GM23338 (cell line): Measurements from ENCODE around the gene SLC2A4RG. TPM values are rescaled to one million over a fixed set of nuclear protein-coding genes. Genes with fewer than 3 reads are reported as not detected.

Experiments used
- ATAC-seq: fragments of 200-7000 bp; cut with Tn5 transposase; 3 replicates; pipeline ENCODE4 v1.9.1; 2020
- DNase-seq: peaks from one replicate; pipeline ENCODE4 v3.0.0-alpha.2; 2015; ENCODE audit warnings: low spot score
- H2AFZ ChIP-seq: fragments of 200-600 bp; sonication (generic); 2 replicates; pipeline ENCODE4 v1.8.0; 2016; ENCODE audit warnings: antibody characterized with exemption, mild to moderate bottlenecking, moderate library complexity
- H3F3A ChIP-seq: fragments of 200-600 bp; sonication (generic); replicated peaks from 2 replicates; pipeline ENCODE4 v1.8.0; 2017; ENCODE audit warnings: antibody characterized with exemption, mixed run types, low read depth
- H3K27ac ChIP-seq: fragments of 200-600 bp; sonication (generic); 2 replicates; pipeline ENCODE4 v1.6.1; 2016; ENCODE audit warnings: low read depth
- H3K27me3 ChIP-seq: fragments of 200-600 bp; sonication (generic); 2 replicates; pipeline ENCODE4 v1.8.0; 2016; ENCODE audit warnings: mild to moderate bottlenecking, mixed run types, moderate library complexity; ENCODE audit not compliant: insufficient read depth
- H3K36me3 ChIP-seq: fragments of 200-600 bp; sonication (generic); 2 replicates; pipeline ENCODE4 v1.8.0; 2016; ENCODE audit warnings: mild to moderate bottlenecking; ENCODE audit not compliant: insufficient read depth
- H3K4me1 ChIP-seq: fragments of 200-600 bp; sonication (generic); 2 replicates; pipeline ENCODE4 v1.8.0; 2016; ENCODE audit warnings: mild to moderate bottlenecking, moderate library complexity; ENCODE audit not compliant: insufficient read depth
- H3K4me2 ChIP-seq: fragments of 200-600 bp; sonication (generic); 2 replicates; pipeline ENCODE4 v1.7.1; 2017; ENCODE audit warnings: mixed run types
- H3K4me3 ChIP-seq: fragments of 200-600 bp; sonication (generic); 2 replicates; pipeline ENCODE4 v1.6.1; 2016; ENCODE audit warnings: mixed run types
- H3K79me2 ChIP-seq: fragments of 200-600 bp; sonication (generic); replicated peaks from 2 replicates; pipeline ENCODE4 v1.8.0; 2017; ENCODE audit warnings: mild to moderate bottlenecking; ENCODE audit not compliant: insufficient read depth
- H3K9me2 ChIP-seq: fragments of 200-600 bp; sonication (generic); 2 replicates; pipeline ENCODE4 v1.8.0; 2017; ENCODE audit not compliant: insufficient read depth
- H4K20me1 ChIP-seq: fragments of 200-600 bp; sonication (generic); replicated peaks from 2 replicates; pipeline ENCODE4 v1.8.0; 2017; ENCODE audit warnings: mild to moderate bottlenecking; ENCODE audit not compliant: insufficient read depth
- H3K27ac Mint-ChIP-seq: 2 replicates; pipeline ENCODE4 v1.8.0; 2020; ENCODE audit warnings: inconsistent platforms, mild to moderate bottlenecking, moderate library complexity, mixed read lengths
- H3K27me3 Mint-ChIP-seq: 3 replicates; pipeline ENCODE4 v1.8.0; 2022; ENCODE audit warnings: low read depth, mild to moderate bottlenecking, moderate library complexity, mixed read lengths, inconsistent platforms; ENCODE audit not compliant: insufficient read depth, poor library complexity
- H3K36me3 Mint-ChIP-seq: 3 replicates; pipeline ENCODE4 v1.8.0; 2021; ENCODE audit warnings: low read depth, mild to moderate bottlenecking, inconsistent platforms, moderate library complexity, mixed read lengths
- H3K4me1 Mint-ChIP-seq: 3 replicates; pipeline ENCODE4 v1.8.0; 2020; ENCODE audit warnings: mild to moderate bottlenecking, inconsistent platforms, mixed read lengths
- H3K4me3 Mint-ChIP-seq: 3 replicates; pipeline ENCODE4 v1.8.0; 2021; ENCODE audit warnings: moderate library complexity, mild to moderate bottlenecking, inconsistent platforms, mixed read lengths
- H3K9me3 Mint-ChIP-seq: 3 replicates; pipeline ENCODE4 v1.8.0; 2020; ENCODE audit warnings: moderate library complexity, mild to moderate bottlenecking, inconsistent platforms, mixed read lengths
- ETS1 ChIP-seq: IDR thresholded peaks from 2 replicates; pipeline ENCODE4 v1.6.1; 2016; ENCODE audit warnings: antibody characterized with exemption
- EZH2 ChIP-seq: fragments of 200-600 bp; sonication (generic); IDR thresholded peaks from one replicate; pipeline ENCODE4 v1.8.0; 2017; ENCODE audit warnings: antibody characterized with exemption, mild to moderate bottlenecking, low read depth; ENCODE audit not compliant: unreplicated experiment
- EZH2phosphoT487 ChIP-seq: fragments of 200-600 bp; sonication (generic); IDR thresholded peaks from one replicate; pipeline ENCODE4 v1.8.1; 2018; ENCODE audit warnings: antibody characterized with exemption; ENCODE audit not compliant: unreplicated experiment
- JUNB ChIP-seq: IDR thresholded peaks from one replicate; pipeline ENCODE4 v1.6.1; 2016; ENCODE audit warnings: antibody characterized with exemption; ENCODE audit not compliant: unreplicated experiment
- REST ChIP-seq: IDR thresholded peaks from one replicate; pipeline ENCODE4 v1.6.1; 2018; ENCODE audit warnings: antibody characterized with exemption; ENCODE audit not compliant: unreplicated experiment
- polyA plus RNA-seq: library from polyadenylated mRNA; unstranded; fragments of >200 nt; fragmentation: Nextera tagmentation; extraction: Ambion mirVana; gene quantifications from 2 replicates; pipeline ENCODE4 v1.2.1, GENCODE V29; 2016
- total RNA-seq: library from RNA; depleted of rRNA; stranded (reverse); fragments of >200 nt; shearing (Covaris generic); gene quantifications from 2 replicates; pipeline ENCODE4 v1.2.3, GENCODE V29; 2014

SLC2A4RG gene
- total and polyA plus RNA-seq, 2 experiments from 2014 or later = 22.8 to 42.0 TPM

DNA sequence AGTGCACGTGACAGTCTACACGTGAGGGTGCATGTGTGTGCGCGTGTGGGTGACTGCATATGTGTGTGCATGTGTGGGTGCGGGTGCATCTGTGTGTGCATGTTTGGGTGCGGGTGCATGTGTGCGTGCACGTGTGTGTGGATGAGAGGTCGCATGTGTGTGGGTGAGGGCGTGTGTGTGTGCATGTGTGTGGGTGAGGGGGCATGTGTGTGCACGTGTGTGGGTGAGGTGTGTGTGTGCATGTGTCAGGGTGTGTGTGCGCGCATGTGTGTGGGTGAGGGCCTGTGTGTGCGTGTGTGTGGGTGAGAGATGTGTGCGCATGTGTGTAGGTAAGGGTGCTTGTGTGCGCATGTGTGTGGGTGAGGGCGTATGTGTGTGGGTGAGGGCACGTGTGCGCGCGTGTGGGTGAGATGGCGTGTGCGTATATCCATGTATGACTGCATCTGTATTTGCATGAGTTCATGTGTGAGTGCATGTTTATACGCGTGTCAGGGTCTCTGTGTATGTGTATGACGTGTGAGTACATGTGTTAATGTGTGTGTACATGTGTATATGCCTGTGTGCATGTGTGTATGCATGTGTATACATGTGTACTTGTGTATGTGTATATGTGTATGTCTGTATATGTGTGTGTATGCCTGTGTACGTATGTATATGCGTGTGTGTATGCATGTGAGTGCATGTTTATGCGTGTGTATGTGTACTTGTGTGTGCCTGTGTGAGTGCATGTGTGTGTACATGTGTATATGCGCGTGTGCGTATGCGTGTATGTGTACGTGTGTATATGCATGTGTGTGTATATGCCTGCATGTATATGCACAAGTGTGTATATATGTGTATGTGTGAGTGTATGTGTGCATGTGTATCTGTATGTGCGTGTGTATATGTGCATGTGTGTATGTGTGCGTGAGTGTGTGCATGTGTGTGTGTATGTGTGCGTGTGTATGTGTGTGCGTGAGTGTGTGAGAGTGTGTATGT, 7.2 kb upstream of the SLC2A4RG start:
- no peaks in the 10 kb centered on the region for H3K27me3 ChIP-seq
- no peaks in the 10 kb centered on the region for H3K79me2 ChIP-seq
- no peaks in the 10 kb centered on the region; the same call in 1 of the 2 replicates for H4K20me1 ChIP-seq

More for the DNA sequence above, 7.2 kb upstream of the SLC2A4RG start:
- no peaks in the 10 kb centered on the region; the same call in 1 of the 2 replicates for H3K4me1 ChIP-seq
- Mint-ChIP-seq H3K27me3 (peaks cover 12% of the 10 kb centered on the region), H3K36me3 (peaks cover 15% of the 10 kb centered on the region), H3K4me3 (no peak overlapping the region), H3K4me1 (no peaks in the 10 kb centered on the region), H3K9me3 (no peaks in the 10 kb centered on the region; the same call in 2 of the 3 replicates), H3K27ac (no peak overlapping the region)
- ATAC-seq (no peak), DNase-seq (no peak)
- TF ChIP-seq JUNB = no peak
- TF ChIP-seq EZH2phosphoT487 = no peak
- no peak for TF ChIP-seq EZH2
- no peak for TF ChIP-seq ETS1
- TF ChIP-seq REST = no peak
- H3K4me3 ChIP-seq = no peak overlapping the region
- 0 out of 2 replicates have a peak, but pooled peaks cover 5% of the 10 kb centered on the region for H3K9me2 ChIP-seq
- H3K36me3 ChIP-seq = no peaks in the 10 kb centered on the region
- H3K4me2 ChIP-seq = no peak overlapping the region
- H3F3A ChIP-seq = peaks cover 12% of the 10 kb centered on the region
- no peak overlapping the region for H2AFZ ChIP-seq
- H3K27ac ChIP-seq = no peak overlapping the region
